Spleen (tissue), 11 donors: ENCODE results near the gene PGAP3. TPM values are rescaled to one million over a fixed set of nuclear protein-coding genes. Genes with fewer than 3 reads are reported as not detected.
A peak's percentile ranks its signal among the peaks of the same experiment; 100 is the strongest.

ENCODE experiments used
- DNase-seq: peaks from one replicate; pipeline ENCODE4 v3.0.0-alpha.2; 2020
- H3K27ac ChIP-seq, 8 donors: fragments of 200-600 bp; sonication (generic) in 7 of 8; 1 replicate in 4 of 8; 2 replicates in 4 of 8; pipeline versions ENCODE4 v1.5.0 to v1.8.0; 2016 to 2021; ENCODE audit warnings: inconsistent platforms in 4 of 8, mild to moderate bottlenecking in 4 of 8, moderate library complexity in 1 of 8
- H3K27me3 ChIP-seq, 7 donors: fragments of 200-600 bp; sonication (generic) in 6 of 7; replicated peaks in 1 of 7; 1 replicate in 4 of 7; 2 replicates in 3 of 7; pipeline versions ENCODE4 v1.5.0 to v1.8.0; 2016 to 2021; ENCODE audit warnings: inconsistent platforms in 3 of 7, mild to moderate bottlenecking in 1 of 7
- H3K36me3 ChIP-seq, 6 donors: fragments of 200-600 bp; sonication (generic) in 5 of 6; 1 replicate in 4 of 6; 2 replicates in 2 of 6; pipeline versions ENCODE4 v1.5.0 to v1.8.0; 2016 to 2021; ENCODE audit warnings: inconsistent platforms in 2 of 6
- H3K4me1 ChIP-seq, 6 donors: fragments of 200-600 bp; sonication (generic) in 5 of 6; 1 replicate in 3 of 6; 2 replicates in 3 of 6; pipeline versions ENCODE4 v1.5.0 to v1.8.0; 2016 to 2021; ENCODE audit warnings: inconsistent platforms in 3 of 6
- H3K4me3 ChIP-seq, 8 donors: fragments of 200-600 bp; sonication (generic) in 7 of 8; 1 replicate in 4 of 8; 2 replicates in 4 of 8; pipeline versions ENCODE4 v1.5.0 to v1.8.0; 2016 to 2021; ENCODE audit warnings: inconsistent platforms in 4 of 8, mild to moderate bottlenecking in 4 of 8, moderate library complexity in 2 of 8
- H3K9me3 ChIP-seq, 8 donors: fragments of 200-600 bp; sonication (generic) in 7 of 8; 1 replicate in 4 of 8; 2 replicates in 4 of 8; pipeline versions ENCODE4 v1.5.0 to v1.8.0; 2016 to 2021; ENCODE audit warnings: inconsistent platforms in 4 of 8
- CTCF ChIP-seq, 11 experiments: fragments of 200-600 bp in 7 of 11; fragments of 450-650 bp in 4 of 11; sonication (generic) in 4 of 11; IDR thresholded peaks in 8 of 11; conservative IDR thresholded peaks in 3 of 11; 1 replicate in 7 of 11; 2 replicates in 4 of 11; pipeline versions ENCODE4 v1.4.0 to v1.8.0; 2016 to 2021; ENCODE audit warnings: antibody characterized with exemption in 11 of 11, inconsistent platforms in 4 of 11, mild to moderate bottlenecking in 1 of 11
- POLR2A ChIP-seq, 3 donors: fragments of 450-650 bp; IDR thresholded peaks; one replicate each; pipeline ENCODE4 v1.5.1; 2017; ENCODE audit warnings: antibody characterized with exemption in 3 of 3, mild to moderate bottlenecking in 1 of 3
- POLR2AphosphoS5 ChIP-seq, 3 donors: sonication (generic); formaldehyde crosslinking; IDR thresholded peaks; one replicate each; pipeline ENCODE4 v1.5.1; 2017; ENCODE audit warnings: antibody characterized with exemption in 3 of 3
- WGBS, 5 donors: extraction: QIAGEN DNeasy Blood & Tissue Kit in 3 of 5; methylation state at CpG; one replicate each; pipeline versions ENCODE4 v1.1.5 to v1.1.7; 2013 to 2018; 5-methylcytosine and 5-hydroxymethylcytosine counted together
- intact Hi-C: fragments of 100-400 bp; cut with DNase I; formaldehyde crosslinking; loops from one replicate; pipeline ENCODE4 v1.15.0; 2023; ENCODE audit warnings: low total_unique reads
- polyA plus RNA-seq, 3 donors: library from polyadenylated mRNA; stranded (reverse); fragments of 200-250 nt; gene quantifications; one replicate each; pipeline ENCODE4 v1.2.1, GENCODE V29; 2013
- total RNA-seq, 7 donors: library from RNA; depleted of rRNA in 3 of 7; stranded (reverse); fragments of >200 nt in 3 of 7; fragmentation: NEBNext Ultra II Directional in 4 of 7; extraction: Animal tissue kit (Norgen Biotek cat#: 25700) in 4 of 7; gene quantifications; one replicate each; pipeline versions ENCODE4 v1.1.0 to v1.2.1, GENCODE V29; 2016 to 2021
- donor health status: healthy with polysubstance abuse.
- donor health status: DM: no; HTN: no; CAD: no; lungs with moderate emphysema.
- donor health status: DM: no; HTN: no; CAD: no.
- donor health status: Bipolar disorder and iron deficiency.
- donor health status: healthy.
- donor health status: DM: no; HTN: no; CAD: no.
- donor health status: DM: yes; HTN: yes; CAD: no.

The PGAP3 gene
- total and polyA plus RNA-seq, 10 donors = 11.5 to 27.4 (median 19.5) TPM

GRCh38 chr17:39735882-39736281, 48.0 kb upstream of the PGAP3 start:
- intact Hi-C loops = no loop called here
- no peak for DNase-seq
- WGBS, 5 donors = 54 to 71% (median 64%) methylated on average over 2 of the region's 2 CpGs
- peaks cover 7 to 39% (median 32%) of the 10 kb centered on the region in 6 donors for H3K4me1 ChIP-seq
- H3K27ac ChIP-seq = no peak overlapping the region
- H3K9me3 ChIP-seq = no peaks in the 10 kb centered on the region
- H3K27me3 ChIP-seq = peaks cover 3 to 54% (median 41%) of the 10 kb centered on the region in 7 donors
- TF ChIP-seq POLR2AphosphoS5 (IDR thresholded peaks at IDR 0.05) (no peak), POLR2A (IDR thresholded peaks at IDR 0.05) (no peak), CTCF (IDR thresholded peaks at IDR 0.05 in 8 of 11, conservative IDR thresholded peaks at IDR 0.05 in 3 of 11) (no peak)
- no peaks in the 10 kb centered on the region for H3K36me3 ChIP-seq
- no peak overlapping the region for H3K4me3 ChIP-seq

DNA sequence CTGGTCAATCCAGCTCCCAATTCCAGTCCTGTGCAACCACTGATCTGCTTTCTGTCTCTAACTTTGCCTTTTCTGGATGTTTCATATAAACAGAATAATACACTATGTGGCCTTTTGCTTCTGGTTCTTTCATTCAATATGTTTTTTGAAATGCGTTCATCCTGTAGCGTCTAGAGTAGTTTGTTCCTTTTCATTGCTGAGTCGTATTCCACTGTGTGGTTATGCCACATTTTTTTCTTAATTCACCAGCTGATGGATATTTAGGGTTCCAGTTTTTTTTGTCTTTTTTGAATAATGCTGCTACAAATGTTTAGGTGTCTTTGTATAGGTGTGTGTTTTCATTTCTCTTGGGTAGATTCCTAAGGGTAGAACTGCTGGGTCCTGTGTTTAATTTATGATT, 44.7 kb upstream of the PGAP3 start:
- Histone ChIP-seq H3K4me1 (peaks cover 7 to 36% (median 21%) of the 10 kb centered on the region in 6 donors), H3K4me3 (no peak overlapping the region), H3K9me3 (no peaks in the 10 kb centered on the region), H3K27me3 (peaks cover under 1 to 21% (median 12%) of the 10 kb centered on the region in 7 donors), H3K27ac (no peak overlapping the region), H3K36me3 (peaks cover 0 to 20% (median 17%) of the 10 kb centered on the region in 6 donors)
- DNase-seq = no peak
- 95 to 98% (median 97%) methylated on average over 3 of the region's 3 CpGs for WGBS, 5 donors
- no peak for TF ChIP-seq CTCF (IDR thresholded peaks at IDR 0.05 in 8 of 11, conservative IDR thresholded peaks at IDR 0.05 in 3 of 11)
- no peak for TF ChIP-seq POLR2A (IDR thresholded peaks at IDR 0.05)
- TF ChIP-seq POLR2AphosphoS5 (IDR thresholded peaks at IDR 0.05) = no peak
- intact Hi-C loops = no loop called here

- Histone ChIP-seq H3K4me1 (peaks cover 7 to 34% (median 18%) of the 10 kb centered on the region in 6 donors), H3K9me3 (no peaks in the 10 kb centered on the region), H3K27ac (peak within 1 kb of the TSS; percentile 89 to 99 (median 94)), H3K36me3 (peaks cover 0 to 40% (median 22%) of the 10 kb centered on the region in 6 donors), H3K4me3 (peak within 1 kb of the TSS; percentile 59 to 84 (median 70)), H3K27me3 (no peaks in the 10 kb centered on the region)
- WGBS, 5 donors = 1 to 3% (median 1%) methylated on average over 36 to 65 of the region's 65 CpGs
- intact Hi-C loops = no loop called here
- DNase-seq = peak; percentile 98
- TF ChIP-seq POLR2AphosphoS5 (IDR thresholded peaks at IDR 0.05) = peak; percentile 97 to 99 (median 98)
- peak; percentile 81 to 96 (median 93) for TF ChIP-seq CTCF (IDR thresholded peaks at IDR 0.05 in 8 of 11, conservative IDR thresholded peaks at IDR 0.05 in 3 of 11)
- TF ChIP-seq POLR2A (IDR thresholded peaks at IDR 0.05) = peak; percentile 45 to 79 (median 58)
Measured at GRCh38 chr17:39730095-39730921, 42.5 kb upstream of the PGAP3 start, which contains the start of gene MIEN1. Gene MIEN1 (minus strand): TSS chr17:39730532. CDS start chr17:39730495, 37 bp downstream.

DNA sequence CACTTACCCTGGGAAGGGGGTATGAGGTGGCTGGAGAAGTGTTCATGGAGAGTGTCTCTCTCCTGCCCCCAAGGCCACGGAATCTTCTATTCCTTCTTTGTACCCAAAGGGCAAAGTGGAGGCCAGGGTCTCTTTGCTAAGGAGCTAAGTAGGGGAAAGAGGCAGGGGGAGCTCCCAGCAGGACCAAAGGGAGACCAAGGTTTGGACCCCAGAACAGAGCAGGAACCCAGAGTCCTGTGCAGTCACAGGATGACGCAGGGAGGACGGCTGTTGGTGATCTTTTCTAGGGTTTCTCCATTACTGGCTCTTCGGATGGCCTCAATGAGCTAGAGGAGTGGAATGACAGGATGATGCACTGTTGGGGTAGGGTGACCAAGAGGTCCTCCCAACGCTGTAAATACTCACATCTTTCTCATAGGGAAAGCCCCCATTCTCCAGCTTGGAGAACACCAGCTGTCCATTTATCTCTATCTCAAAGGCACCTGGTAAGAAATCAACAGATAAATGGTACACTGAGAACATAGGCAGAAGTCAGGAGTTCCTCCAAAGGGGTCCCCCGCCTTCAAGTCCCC, 41.5 kb upstream of the PGAP3 start:
- Histone ChIP-seq H3K9me3 (no peaks in the 10 kb centered on the region), H3K27ac (peak overlapping the region in 6 of 8 donors; percentile 91 to 99 (median 94)), H3K27me3 (no peaks in the 10 kb centered on the region), H3K36me3 (peaks cover 0 to 49% (median 23%) of the 10 kb centered on the region in 6 donors), H3K4me1 (peaks cover 7 to 34% (median 18%) of the 10 kb centered on the region in 6 donors), H3K4me3 (peak overlapping the region in 7 of 8 donors; percentile 59 to 84 (median 69))
- WGBS, 5 donors = 74 to 91% (median 77%) methylated on average over 6 of the region's 6 CpGs
- intact Hi-C loops = no loop called here
- no peak for DNase-seq
- TF ChIP-seq POLR2AphosphoS5 (IDR thresholded peaks at IDR 0.05) (no peak), CTCF (IDR thresholded peaks at IDR 0.05 in 8 of 11, conservative IDR thresholded peaks at IDR 0.05 in 3 of 11) (no peak), POLR2A (IDR thresholded peaks at IDR 0.05) (no peak)
